ENCODE data around the gene CAPZB. TPM values are rescaled to one million over a fixed set of nuclear protein-coding genes. Genes with fewer than 3 reads are reported as not detected.

CAPZB gene
- 69.1 and 99.1 TPM in 2 replicates for total RNA-seq

DNA sequence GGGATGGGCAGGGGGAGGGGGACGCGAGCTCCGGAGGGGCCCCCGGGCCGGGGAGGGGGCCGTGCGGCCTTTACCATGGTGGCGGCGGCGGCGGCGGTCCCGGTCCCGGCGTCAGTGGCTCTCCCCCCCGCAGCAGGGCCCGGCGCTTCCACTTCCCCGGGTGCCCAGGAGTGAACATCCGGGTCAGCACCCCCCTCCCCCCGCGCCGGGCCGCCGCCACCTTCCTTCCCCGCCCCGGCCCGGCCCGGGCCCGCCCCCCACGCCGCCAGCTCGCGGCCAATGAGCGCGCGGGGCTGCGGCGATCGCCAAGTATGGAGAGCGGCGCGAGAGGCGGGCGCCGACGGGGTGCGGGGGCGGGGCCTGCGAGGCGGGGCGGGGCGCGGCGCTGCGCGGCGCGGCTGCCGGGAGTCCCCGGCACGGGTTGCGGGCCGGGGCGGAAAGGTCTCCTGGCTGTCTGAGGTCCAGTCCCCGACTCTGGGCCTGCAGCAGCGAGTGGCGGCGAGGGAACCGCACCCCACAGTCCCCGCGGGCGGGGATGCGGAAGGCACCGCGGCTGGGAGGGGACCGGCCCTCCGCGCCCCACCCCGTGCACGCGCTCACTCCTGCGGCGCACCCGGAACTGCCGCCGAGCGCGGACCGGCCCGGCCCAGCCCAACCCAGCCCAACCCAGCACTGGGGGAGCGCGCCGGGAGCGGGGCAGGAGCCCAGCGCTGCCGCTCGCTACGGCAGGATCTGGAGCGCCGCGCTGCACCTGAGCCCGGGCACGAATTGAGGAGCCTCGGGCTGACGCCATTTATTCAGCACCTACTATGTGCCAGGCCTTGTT lies at the start of gene CAPZB:
CAPZB (minus strand) TSS at position 178 of the 826 bp plus-strand sequence; CDS start at position 77, 101 bp downstream.

DNA sequence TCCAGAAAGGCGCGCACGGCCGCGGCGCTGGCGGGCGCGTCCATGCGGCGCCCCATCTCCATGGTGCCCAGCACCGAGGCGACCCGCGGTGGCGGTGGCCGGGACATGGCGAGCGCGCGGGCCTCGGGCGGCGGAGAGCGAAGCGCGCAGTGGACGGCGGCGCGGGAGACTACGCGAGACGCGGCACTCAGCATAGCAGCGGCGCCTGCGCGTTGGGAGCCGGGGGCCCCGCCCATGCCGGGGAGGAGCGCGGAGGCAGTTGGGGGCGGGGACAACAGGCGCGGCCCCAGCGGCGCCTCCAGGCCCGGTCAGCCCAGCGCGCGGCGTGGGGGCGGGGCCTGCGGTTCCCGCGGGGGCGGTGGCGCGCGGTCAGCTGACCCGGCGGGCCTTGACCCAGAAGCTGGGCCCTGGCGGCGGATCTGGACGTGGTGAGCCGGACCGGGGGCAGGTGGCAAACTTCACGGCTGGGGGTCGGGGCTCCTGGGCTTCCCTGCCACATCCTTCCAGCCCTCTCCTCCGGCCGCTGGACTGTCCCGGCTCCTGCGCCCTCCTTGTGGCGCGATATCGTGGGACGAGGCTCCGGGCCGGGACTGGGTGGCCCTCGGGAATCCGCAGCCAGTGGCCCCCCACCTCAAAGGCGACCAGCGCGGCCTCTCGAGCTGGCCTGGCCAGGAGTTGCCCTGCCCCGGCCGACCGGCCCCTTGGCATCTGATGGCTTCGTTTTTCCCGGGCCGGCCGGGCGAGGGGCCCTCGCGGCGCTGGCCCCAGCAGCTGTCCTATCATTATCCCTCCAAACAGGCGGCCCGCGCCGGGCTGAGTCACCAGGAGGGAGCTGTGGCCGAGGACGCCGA lies 173.2 kb downstream of the CAPZB start, which contains the start of the genes AKR7A2 and SLC66A1:
AKR7A2 (minus strand) TSS at position 214 of the 851 bp plus-strand sequence; CDS start at position 194, 20 bp downstream.
SLC66A1 (plus strand) TSS at position 396 of the 851 bp plus-strand sequence. CDS start 5,352 bp downstream, outside the sequence.

Other genes starting within 250 kb of the CAPZB start
- gene EMC1, start 234.0 kb downstream of the CAPZB start, total RNA-seq: 43.0 and 58.8 TPM in 2 replicates
- 46.8 and 54.8 TPM in 2 replicates for gene MRTO4, start 233.7 kb downstream of the CAPZB start, total RNA-seq
- 0.14 and 0.19 TPM in 2 replicates for gene AKR7A3, start 196.8 kb downstream of the CAPZB start, total RNA-seq
- 82.9 and 92.9 TPM in 2 replicates for gene AKR7A2, start 173.4 kb downstream of the CAPZB start, total RNA-seq
- 13.1 and 13.7 TPM in 2 replicates for gene SLC66A1, start 173.2 kb downstream of the CAPZB start, total RNA-seq
- 64.3 and 69.5 TPM in 2 replicates for gene NBL1, start 158.8 kb upstream of the CAPZB start, total RNA-seq
- gene HTR6, start 179.3 kb upstream of the CAPZB start, total RNA-seq: not detected in 2 replicates

Data from airway epithelial cell (primary cell).